RWPE1 (cell line): ENCODE data around the gene NYNRIN.

Experiments
- CTCF ChIA-PET: fragments of 350-600 bp; sonication (Branson Sonifier 250); formaldehyde crosslinking; extraction: SDS; loops from one replicate; lab custom pipeline; 2021; lab: Yijun Ruan, JAX
- POLR2A ChIA-PET: fragments of 400-600 bp; formaldehyde crosslinking; extraction: SDS; loops from one replicate; lab custom pipeline; 2020; ENCODE audit warnings: antibody characterized with exemption; ENCODE audit not compliant: low non-redundant PET; lab: Yijun Ruan, JAX
- DNase-seq: peaks from one replicate; pipeline ENCODE4 v3.0.0; 2012; ENCODE audit warnings: low spot score
- H3K27ac ChIP-seq: fragments of 450-650 bp; 2 replicates; pipeline ENCODE4 v1.5.1; 2017
- CTCF ChIP-seq: fragments of 450-650 bp; conservative IDR thresholded peaks from 2 replicates; pipeline ENCODE4 v1.5.1; 2017; ENCODE audit warnings: low read depth, mild to moderate bottlenecking

The NYNRIN gene

GRCh38 chr14:24388474-24389179 is 10.2 kb upstream of the NYNRIN start:
- ChIA-PET CTCF (interaction anchor here (0.6 kb wide), 1 partner anchor 20 kb away, joined by 3 read pairs; no protein-coding TSS in a partner anchor), POLR2A (no interaction called here)
- H3K27ac ChIP-seq = no peak overlapping the region
- no peak for TF ChIP-seq CTCF
- DNase-seq = no peak

DNA sequence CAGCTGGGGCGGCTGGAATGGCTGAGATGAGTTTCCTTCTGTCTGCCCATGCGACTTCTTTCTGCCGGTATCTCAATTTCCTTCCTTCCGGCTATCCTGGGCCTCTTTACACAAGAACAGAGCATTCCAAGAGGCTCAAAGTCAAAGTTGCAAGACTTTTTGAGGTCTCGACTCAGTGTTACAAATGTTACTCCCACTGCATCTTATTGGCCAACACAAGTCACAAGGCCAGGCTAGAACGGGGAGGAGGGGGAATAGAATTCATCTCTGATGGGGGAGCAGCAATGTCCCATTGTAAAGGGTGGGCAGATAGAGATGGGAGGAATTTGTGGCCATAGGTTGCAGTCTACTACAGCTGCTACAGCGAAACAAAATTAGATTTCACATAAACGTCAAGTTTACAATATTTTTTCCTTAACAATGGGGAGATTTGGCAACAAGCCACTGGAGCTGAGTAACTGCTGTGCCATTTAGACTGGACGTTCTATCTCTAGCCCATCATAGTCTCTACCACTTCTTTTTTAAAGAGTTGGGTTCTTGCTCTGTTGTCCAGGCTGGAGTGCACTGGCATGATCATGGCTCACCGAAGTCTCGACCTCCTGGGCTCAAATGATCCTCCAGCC is 9.5 kb upstream of the NYNRIN start:
- TF ChIP-seq CTCF = no peak
- no peak for DNase-seq
- ChIA-PET POLR2A (no interaction called here), CTCF (no interaction called here)
- no peak overlapping the region for H3K27ac ChIP-seq

GRCh38 chr14:24390701-24391468 is 7.9 kb upstream of the NYNRIN start:
- CTCF ChIA-PET = interaction anchor here (0.7 kb wide), 1 partner anchor 58 kb away, joined by 4 read pairs; no protein-coding TSS in a partner anchor

DNA sequence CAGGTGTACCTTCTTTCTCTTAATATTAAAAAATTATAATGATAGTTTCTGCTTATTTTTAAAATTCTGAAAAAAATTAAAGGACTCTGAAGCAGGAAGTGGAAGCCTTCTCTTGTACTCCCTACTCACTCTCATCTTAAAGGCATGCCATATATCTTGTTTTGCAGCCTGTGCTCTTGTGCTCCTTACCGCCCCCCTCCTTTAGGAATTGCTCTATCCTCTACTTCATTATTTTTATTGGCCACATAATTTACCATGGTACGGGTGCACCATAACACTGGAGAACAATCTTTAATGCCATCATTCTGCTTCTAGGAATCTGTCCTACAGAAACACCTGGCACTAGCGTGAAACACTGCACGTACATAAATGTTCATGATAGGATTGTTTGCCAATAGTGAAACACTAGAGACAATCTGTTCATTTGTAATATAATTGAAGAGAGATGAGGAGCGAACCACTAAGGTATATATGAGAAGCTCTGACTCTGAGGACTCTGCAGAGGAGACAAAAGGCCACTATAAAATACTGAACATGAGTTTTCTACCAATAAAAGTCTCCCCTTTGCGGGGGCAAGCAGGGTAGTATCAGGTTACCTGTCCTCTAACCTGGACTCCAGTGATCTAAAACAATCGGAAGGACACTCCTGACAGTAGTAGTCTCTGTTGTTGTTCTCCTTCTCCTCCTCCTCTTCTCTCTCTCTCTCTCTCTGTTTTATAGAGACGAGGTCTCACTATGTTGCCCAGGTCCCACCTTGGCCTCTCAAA is 6.3 kb upstream of the NYNRIN start:
- DNase-seq = peak; percentile 62
- no peak overlapping the region for H3K27ac ChIP-seq
- CTCF ChIA-PET = interaction anchor here (0.6 to 0.7 kb wide), 3 partner anchors 29 to 129 kb away, joined by 3 to 5 read pairs (median 3); partner anchors contain the start of gene TGM1
- TF ChIP-seq CTCF = no peak
- POLR2A ChIA-PET = no interaction called here

More at GRCh38 chr14:24390701-24391468, 7.9 kb upstream of the NYNRIN start:
- TF ChIP-seq CTCF = no peak
- no peak overlapping the region for H3K27ac ChIP-seq
- no peak for DNase-seq
- POLR2A ChIA-PET = no interaction called here

DNA sequence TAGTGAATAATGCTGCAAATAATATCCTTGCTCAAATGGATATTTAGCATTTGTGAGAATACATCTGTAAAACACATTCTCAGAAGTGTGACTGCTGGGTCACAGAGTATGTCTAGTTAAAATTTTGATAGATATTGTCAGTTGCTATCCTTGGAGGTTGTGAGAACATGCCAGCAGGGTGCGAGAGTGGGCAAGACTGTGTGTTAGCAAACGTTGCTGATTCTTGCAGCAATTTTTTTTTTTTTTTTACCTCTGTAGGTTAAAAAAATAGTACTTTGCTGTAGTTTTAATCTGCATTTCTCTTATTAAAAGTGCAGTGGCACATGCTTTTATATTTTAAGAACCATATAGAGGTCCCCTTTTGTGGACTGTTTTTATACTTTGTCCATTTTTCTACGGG is 4.5 kb upstream of the NYNRIN start:
- no peak for TF ChIP-seq CTCF
- ChIA-PET POLR2A (no interaction called here), CTCF (no interaction called here)
- no peak for DNase-seq
- no peak overlapping the region for H3K27ac ChIP-seq
